A549 treated with CORT108297 at 1 μM for 4 hours (cell line): ENCODE data around the gene PIK3CB. TPM values are rescaled to one million over a fixed set of nuclear protein-coding genes. Genes with fewer than 3 reads are reported as not detected.

Source experiments
- total RNA-seq: library from RNA; stranded (reverse); fragments of 200-300 nt; extraction: Qiagen RNA extraction; gene quantifications from 5 replicates; pipeline ENCODE4 v1.2.3, GENCODE V29; 2022

Gene PIK3CB
- 15.1 to 18.1 TPM (median 17.7 TPM) in 5 replicates for total RNA-seq

DNA sequence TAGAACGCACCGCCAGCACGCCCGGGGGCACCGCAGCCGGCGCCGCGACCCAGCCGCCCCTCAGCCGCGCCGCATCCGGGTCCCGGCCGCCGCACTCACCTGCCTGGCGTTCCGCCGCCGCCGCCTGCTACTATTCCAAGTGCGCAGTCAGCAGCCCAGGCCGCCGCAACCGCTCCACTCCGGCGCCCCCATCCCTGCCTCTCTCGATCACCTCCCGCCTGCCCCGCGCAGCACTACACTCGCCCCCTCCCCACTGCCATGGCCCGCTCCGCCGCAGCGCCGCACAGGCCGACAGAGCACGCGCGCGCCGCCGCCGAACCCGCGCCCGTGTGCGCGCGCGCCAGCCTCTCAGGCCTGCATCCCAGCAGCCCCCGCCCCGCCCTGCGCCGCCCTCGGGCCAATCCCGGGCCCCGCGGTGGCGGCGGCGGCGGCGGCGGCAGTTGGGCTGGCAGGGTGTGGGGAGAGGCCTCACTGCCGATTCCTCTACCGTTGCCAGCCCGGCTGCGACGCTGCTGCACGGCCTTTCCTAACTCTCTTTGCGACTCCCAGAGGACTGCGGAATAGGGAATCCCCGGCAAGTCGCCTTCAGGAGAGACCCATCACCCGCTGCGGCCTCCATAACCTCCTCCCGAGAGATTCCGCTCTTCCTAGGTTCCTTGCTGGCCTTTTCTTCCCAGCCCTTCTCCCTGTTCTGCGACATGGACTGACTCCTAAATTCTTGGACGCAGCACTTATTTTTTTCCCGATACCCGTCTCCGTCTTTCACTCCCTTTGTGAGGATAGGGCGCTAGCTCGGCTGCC lies at the start of gene PIK3CB:
Gene PIK3CB, minus strand, starts transcription at position 333 of the 801 bp plus-strand sequence. CDS start 75,585 bp downstream, outside the sequence.

DNA sequence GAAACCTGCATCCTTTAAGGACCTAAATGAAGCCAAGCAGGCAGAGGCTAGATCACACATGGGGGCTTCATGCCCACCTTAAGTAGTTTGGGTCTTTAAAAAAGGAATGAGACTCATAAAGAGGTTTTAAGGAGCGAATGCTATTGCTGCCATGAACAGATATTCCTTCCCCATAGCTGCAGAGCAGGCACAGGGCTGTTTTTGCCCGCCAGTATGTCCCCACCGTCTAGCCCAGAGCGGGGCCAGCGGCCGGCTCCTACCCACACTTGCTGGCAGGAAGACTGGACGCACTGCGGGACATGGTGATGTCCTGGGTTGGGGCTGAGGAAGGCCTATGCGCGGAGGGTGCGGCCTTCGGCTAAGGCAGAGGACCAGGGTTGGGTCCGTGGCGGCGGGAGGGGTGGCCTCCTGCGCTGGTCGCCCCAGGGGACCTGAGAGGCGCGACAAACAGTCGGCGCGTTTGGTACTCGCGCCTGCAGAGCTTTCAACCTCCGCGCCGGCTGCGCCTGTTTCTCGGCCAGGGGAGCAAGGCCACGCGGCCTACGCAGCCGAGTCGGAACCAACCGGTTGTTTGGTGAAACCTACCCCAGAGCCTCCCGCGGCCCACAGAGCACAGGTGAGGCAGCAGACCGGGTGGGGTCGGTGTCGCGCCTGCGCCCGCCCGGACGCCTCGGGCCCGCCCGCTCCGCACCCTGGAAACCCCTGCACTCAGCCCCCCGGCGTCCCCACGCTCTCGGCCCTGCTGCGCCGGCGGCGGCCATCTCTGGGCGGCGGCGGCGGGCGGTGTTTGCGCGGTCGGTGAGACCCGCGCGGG lies 226.2 kb downstream of the PIK3CB start, which contains the start of gene FAIM:
Gene FAIM, plus strand, starts transcription at position 450 of the 814 bp plus-strand sequence. CDS start 10,956 bp downstream, outside the sequence.

Other genes with a start within 250 kb of the PIK3CB start
- 4.9 to 8.5 TPM (median 5.7 TPM) in 5 replicates for gene CEP70, start 240.7 kb downstream of the PIK3CB start, total RNA-seq
- 18.2 to 28.8 TPM (median 19.1 TPM) in 5 replicates for gene FAIM, start 226.2 kb downstream of the PIK3CB start, total RNA-seq
- gene FOXL2, start 112.2 kb upstream of the PIK3CB start, total RNA-seq = 2.5 to 5.2 TPM (median 4.7 TPM) in 5 replicates
- gene FOXL2NB, start 112.3 kb upstream of the PIK3CB start, total RNA-seq = 0.89 to 1.6 TPM (median 1.2 TPM) in 5 replicates
- not detected in 5 replicates for gene PRR23A, start 171.3 kb upstream of the PIK3CB start, total RNA-seq
- not detected in 5 replicates for gene PRR23B, start 186.0 kb upstream of the PIK3CB start, total RNA-seq
- gene PRR23C, start 210.0 kb upstream of the PIK3CB start, total RNA-seq = not detected in 5 replicates